Mesothelial cell of epicardium (in vitro differentiated cells): Measurements from ENCODE around the gene TBC1D17. TPM values are rescaled to one million over a fixed set of nuclear protein-coding genes. Genes with fewer than 3 reads are reported as not detected.

Experiments
- DNase-seq, 2 experiments: peaks; one replicate each; pipeline ENCODE4 v3.0.0; 2021; ENCODE audit warnings: low spot score in 2 of 2; ENCODE audit not compliant: unreplicated experiment in 2 of 2
- H3K27ac Mint-ChIP-seq: 2 replicates; pipeline ENCODE4 v1.8.0; 2021; ENCODE audit warnings: mixed read lengths
- H3K27me3 Mint-ChIP-seq: 2 replicates; pipeline ENCODE4 v1.8.0; 2021; ENCODE audit warnings: low read depth, mixed read lengths
- H3K36me3 Mint-ChIP-seq: 2 replicates; pipeline ENCODE4 v1.8.0; 2021; ENCODE audit warnings: mixed read lengths
- H3K4me1 Mint-ChIP-seq: 2 replicates; pipeline ENCODE4 v1.8.0; 2021; ENCODE audit warnings: mixed read lengths
- H3K4me3 Mint-ChIP-seq: 2 replicates; pipeline ENCODE4 v1.8.0; 2021; ENCODE audit warnings: mild to moderate bottlenecking, moderate library complexity, mixed read lengths
- H3K9me3 Mint-ChIP-seq: 2 replicates; pipeline ENCODE4 v1.8.0; 2021; ENCODE audit warnings: mixed read lengths
- total RNA-seq: library from RNA; stranded (reverse); gene quantifications from 3 replicates; pipeline ENCODE4 v1.2.1, GENCODE V29; 2021
- TF ChIP-seq, protein P1 (sequence below): fragments of 200-600 bp; sonication (generic); IDR thresholded peaks from one replicate; pipeline ENCODE4 v1.5.0; 2021; ENCODE audit warnings: antibody characterized with exemption; ENCODE audit not compliant: unreplicated experiment

The TBC1D17 gene
- total RNA-seq, 1 donor from 2014 or later, result 49.7 TPM

DNA sequence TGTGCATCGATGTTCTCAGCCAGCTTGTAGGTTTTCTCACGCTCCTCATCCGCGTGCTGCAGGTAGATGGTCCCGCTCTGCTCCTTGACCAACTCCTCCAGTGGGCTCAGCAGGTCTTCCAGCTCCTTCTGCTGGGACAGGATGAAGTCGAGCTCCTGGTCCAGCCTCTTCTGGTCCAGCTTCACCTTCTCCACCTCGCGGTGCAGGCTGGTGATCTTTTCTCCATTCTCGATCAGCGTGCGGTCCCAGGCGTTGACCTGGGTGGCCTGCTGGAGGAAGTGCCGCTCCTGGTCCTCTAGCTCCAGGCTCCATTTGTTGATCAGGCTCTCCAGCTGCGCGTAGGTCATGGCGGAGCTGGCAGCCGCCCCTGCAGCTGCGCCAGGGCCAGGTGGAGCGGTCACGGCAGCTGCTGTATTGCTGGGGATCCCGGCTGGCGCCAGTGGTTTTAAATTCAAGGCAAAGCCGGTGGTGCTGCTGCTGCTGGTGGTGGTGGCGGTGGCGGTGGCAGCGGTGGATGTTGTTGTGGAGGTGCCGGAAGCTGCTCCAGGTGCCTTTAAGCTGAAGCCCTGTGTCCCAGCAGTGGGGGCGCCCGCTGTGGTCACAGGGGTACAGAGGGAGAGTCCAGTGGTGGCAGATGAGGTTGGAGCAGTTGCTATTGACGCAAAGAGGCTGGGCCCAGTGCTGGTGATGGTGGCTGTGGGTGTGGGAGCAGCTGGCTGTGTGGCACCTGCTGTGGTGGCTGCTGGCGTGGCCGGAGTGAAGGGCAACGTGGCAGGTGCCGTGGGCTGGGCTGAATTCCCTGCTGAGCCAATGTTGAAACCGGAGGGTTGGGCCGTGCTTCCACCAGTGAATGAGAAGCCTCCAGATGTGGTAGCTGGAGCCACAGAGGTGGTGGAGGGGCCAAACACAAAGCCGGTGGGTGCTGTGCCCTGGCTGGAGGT is 31.2 kb downstream of the TBC1D17 start:
- no peaks in the 10 kb centered on the region for H3K4me1 Mint-ChIP-seq
- TF ChIP-seq, protein P1, sequence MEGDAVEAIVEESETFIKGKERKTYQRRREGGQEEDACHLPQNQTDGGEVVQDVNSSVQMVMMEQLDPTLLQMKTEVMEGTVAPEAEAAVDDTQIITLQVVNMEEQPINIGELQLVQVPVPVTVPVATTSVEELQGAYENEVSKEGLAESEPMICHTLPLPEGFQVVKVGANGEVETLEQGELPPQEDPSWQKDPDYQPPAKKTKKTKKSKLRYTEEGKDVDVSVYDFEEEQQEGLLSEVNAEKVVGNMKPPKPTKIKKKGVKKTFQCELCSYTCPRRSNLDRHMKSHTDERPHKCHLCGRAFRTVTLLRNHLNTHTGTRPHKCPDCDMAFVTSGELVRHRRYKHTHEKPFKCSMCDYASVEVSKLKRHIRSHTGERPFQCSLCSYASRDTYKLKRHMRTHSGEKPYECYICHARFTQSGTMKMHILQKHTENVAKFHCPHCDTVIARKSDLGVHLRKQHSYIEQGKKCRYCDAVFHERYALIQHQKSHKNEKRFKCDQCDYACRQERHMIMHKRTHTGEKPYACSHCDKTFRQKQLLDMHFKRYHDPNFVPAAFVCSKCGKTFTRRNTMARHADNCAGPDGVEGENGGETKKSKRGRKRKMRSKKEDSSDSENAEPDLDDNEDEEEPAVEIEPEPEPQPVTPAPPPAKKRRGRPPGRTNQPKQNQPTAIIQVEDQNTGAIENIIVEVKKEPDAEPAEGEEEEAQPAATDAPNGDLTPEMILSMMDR, result no peak
- peaks cover 37% of the 10 kb centered on the region for H3K36me3 Mint-ChIP-seq
- no peaks in the 10 kb centered on the region for H3K27me3 Mint-ChIP-seq
- no peak overlapping the region for H3K27ac Mint-ChIP-seq
- no peak for DNase-seq
- H3K4me3 Mint-ChIP-seq, result no peak overlapping the region
- no peaks in the 10 kb centered on the region for H3K9me3 Mint-ChIP-seq

DNA sequence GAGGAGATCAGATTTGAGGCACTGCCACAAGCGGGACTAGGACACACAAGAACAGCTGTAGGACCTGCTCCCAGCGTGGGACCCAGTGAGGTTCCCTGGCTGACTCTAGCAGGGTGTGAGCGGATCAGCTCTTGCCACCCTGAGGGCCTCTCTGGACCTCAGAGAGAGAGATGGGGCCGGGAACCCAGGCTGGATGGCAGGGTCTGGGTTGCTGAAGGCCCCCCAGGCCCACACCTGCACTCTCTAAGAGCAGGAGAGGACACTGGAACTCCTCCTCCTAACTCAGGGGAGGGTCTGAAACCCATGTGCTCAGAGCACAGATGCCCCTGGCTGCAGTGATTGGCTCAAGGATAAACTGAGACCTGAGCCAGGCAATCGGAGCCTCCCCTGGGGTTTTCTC is 32.7 kb downstream of the TBC1D17 start:
- no peaks in the 10 kb centered on the region for H3K4me1 Mint-ChIP-seq
- no peak for DNase-seq

DNA sequence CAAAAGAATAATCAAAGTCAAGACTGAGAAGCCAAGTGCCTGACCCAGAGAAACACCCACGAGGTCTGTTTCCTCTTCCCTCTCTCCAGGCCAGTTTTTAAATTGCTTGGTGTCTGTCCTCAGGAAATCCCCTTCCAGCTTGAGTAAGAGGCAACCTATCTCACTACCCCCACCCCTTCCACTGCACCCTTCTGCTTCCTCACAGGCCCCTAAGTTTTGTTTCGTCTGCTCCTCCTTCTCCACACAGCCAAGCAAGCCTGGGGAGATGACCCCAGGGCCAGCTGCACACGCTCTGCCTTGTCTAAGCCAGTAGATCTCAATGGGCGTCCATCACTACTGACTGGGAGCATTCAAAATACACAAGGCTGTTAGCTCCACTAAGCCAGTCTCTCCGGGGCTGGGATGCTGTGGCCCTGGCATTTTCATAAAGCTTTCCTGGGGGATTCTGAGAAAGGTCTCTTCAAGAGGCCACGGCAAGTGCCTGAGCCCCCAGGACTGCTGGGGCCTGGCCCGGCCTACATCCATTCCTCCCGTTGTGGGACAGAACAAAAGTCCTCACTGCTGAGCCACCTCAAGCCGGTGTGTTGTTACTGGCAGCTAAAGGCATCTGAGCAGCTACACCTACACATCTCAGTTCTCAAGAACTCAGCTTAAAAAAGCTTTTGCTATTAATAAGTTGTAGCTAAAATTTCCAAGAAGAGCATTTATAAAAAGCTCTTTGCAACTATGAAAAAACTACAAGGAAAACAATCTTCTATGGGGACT is 34.1 kb downstream of the TBC1D17 start:
- H3K4me3 Mint-ChIP-seq, result no peak overlapping the region
- no peak for DNase-seq
- H3K36me3 Mint-ChIP-seq, result peaks cover 46% of the 10 kb centered on the region
- H3K9me3 Mint-ChIP-seq, result peaks cover 7% of the 10 kb centered on the region
- H3K4me1 Mint-ChIP-seq, result no peaks in the 10 kb centered on the region
- H3K27ac Mint-ChIP-seq, result peak overlapping the region; percentile 37
- H3K27me3 Mint-ChIP-seq, result no peaks in the 10 kb centered on the region
- TF ChIP-seq, protein P1, result no peak

More for the DNA sequence above, 32.7 kb downstream of the TBC1D17 start:
- Mint-ChIP-seq H3K9me3 (peaks cover 3% of the 10 kb centered on the region), H3K4me3 (no peak overlapping the region), H3K27me3 (no peaks in the 10 kb centered on the region), H3K36me3 (peaks cover 45% of the 10 kb centered on the region), H3K27ac (no peak overlapping the region)
- TF ChIP-seq, protein P1, result no peak

DNA sequence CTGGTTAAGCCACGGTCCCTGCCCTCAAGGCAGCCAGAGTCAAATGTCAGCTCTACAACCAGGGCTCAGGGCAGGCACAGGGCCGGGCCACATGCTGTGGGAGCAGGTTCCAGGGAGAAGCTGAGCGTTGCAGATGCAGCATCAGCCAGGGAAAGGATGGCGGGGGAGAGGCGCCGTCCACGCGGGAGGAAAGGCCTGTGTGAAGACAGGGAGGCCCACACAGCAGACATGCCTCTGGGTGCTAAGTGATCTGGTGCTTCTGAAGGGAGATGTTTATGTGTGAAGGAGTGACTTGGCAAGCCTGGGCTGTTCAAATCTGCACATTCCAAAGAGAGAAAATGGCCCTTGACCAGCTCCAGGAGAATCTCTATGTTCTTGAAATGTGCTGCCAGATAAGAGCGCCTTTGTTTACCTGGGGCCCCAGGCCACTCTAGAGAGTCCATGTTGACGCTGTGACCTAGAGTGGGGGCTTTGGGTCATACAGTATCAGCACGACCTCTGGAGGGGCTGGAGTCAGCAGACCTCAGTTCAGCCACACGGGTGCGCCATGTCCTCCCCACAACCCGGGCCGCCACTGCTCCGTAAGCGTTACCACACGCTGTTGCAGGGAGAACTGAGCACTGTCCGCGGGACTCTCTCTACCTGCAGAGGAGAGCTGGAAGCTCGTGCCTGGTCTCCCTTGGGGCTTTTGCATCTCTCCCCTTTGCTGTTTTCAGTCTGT is 35.6 kb downstream of the TBC1D17 start:
- Mint-ChIP-seq H3K4me3 (no peak overlapping the region), H3K27me3 (no peaks in the 10 kb centered on the region), H3K27ac (peak overlapping the region; percentile 4), H3K9me3 (peaks cover 7% of the 10 kb centered on the region), H3K36me3 (peaks cover 48% of the 10 kb centered on the region), H3K4me1 (peaks cover 2% of the 10 kb centered on the region)
- TF ChIP-seq, protein P1, result no peak
- DNase-seq, result no peak

DNA sequence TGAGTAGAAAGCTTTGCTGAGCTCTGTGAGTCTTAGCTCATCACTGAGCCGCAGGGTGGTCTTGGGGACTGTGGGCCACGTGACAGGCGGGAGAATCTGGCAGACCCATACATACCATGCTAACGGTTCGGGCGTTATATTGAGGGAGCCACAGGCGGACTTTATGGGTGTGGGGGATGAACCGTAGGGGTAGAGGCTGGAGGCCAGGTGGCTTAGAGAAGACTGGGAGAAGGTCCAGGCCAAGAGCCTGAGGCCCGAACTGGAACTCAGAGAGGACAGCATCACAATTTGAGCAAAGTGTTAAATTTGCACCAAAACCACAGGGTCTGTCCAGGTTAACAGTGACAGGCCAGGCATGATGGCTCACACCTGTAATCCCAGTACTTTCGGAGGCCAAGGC is 36.2 kb downstream of the TBC1D17 start:
- Mint-ChIP-seq H3K27me3 (no peaks in the 10 kb centered on the region), H3K9me3 (peaks cover 7% of the 10 kb centered on the region), H3K4me3 (no peak overlapping the region), H3K36me3 (peaks cover 45% of the 10 kb centered on the region), H3K27ac (no peak overlapping the region), H3K4me1 (peaks cover 2% of the 10 kb centered on the region)
- DNase-seq, result no peak
- TF ChIP-seq, protein P1, result no peak
